HK-2 (cell line): ENCODE results near the gene EEFSEC.

Experiments
- DNase-seq: peaks from one replicate; pipeline ENCODE4 v3.0.0-alpha.2; 2018; ENCODE audit not compliant: unreplicated experiment

The EEFSEC gene

DNA sequence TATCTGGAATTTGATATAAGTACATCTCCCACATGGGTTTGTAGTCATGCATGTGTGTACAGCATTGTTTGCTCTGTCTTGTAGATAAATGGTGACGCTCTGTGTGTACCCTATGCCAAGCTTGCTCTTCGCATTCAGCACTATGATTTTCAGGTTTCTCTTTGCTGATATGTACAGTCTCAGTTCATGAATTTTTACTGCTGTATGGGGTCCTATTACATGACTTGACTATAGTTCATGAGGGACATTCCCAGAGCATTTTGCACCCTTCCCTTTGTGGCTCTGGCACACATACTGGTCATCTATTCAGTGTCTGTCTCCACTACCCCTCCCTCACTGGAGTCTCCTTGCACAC lies 132.7 kb downstream of the EEFSEC start:
- DNase-seq, result no peak

DNA sequence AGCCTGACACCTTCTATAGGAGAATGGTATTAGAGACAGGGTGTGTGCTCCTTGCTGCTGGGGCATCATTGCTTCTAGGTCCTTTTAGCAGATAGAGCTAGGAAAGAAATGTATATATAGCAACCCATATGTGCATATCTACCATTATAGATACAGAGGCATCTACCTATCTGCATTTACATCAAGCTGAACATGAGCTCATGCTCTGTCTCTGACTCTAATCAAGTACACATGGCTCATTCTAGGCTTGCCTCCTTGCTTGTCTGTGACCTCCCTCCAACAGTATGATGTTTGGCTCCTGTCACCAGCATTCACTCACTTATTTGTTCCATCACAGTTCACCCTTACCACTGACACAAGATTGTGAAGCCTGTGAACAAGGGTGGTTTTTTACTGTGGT lies 133.4 kb downstream of the EEFSEC start:
- no peak for DNase-seq

DNA sequence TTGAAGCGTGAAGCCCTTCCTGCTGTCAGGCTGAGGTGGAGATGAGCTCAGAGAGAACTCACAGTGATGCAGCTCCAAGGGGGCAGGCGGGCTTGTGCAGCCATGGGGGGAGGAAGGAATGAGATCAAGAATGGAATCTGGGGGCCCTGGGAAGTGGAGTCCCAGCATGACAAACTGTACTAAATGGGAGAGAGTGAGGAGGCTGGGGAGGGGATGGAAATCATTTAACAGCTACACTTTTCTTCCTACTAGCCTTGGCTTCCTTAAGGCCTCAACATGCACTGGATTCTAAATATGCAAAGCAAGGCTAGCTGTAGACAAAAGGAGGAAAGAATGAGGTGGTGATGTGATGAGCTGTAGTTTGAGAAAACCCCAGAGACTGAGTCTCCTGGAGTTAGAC lies 133.9 kb downstream of the EEFSEC start:
- DNase-seq, result no peak

DNA sequence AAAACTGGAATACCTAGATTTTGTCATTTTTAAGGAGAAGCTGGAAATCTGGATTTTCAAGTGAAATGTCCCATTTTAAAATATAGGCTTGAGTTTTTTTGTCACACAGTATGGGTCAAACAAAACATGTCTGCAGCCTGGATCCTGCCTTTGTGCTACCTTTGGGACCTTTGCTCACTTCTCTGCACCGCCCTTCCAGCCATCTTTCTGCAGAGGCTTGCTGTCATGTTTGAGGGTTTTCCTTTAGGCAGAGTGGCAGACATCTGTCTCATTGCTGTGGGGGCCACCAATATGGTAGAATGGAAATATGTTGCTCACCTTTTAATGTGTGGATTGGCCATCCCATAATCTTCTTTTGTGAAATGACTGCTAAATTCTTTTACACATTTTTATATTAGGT lies 136.3 kb downstream of the EEFSEC start:
- no peak for DNase-seq

DNA sequence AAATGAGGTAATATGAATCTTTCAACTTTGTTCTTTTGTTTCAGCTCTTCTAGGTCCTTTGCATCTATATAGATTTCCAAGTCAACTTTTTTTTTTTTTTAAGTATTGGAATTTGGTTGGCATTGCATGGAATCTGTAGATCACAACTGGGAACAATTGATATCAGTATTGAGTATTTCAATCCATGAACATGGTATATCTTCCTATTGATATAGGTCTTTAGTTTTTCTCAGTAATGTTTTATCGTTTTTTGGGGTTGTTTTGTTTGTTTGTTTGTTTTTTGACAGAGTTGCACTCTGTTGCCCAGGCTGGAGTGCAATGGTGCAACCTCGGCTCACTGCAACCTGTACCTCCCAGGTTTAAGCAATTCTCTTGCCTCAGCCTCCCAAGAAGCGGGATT lies 137.2 kb downstream of the EEFSEC start:
- DNase-seq, result no peak

DNA sequence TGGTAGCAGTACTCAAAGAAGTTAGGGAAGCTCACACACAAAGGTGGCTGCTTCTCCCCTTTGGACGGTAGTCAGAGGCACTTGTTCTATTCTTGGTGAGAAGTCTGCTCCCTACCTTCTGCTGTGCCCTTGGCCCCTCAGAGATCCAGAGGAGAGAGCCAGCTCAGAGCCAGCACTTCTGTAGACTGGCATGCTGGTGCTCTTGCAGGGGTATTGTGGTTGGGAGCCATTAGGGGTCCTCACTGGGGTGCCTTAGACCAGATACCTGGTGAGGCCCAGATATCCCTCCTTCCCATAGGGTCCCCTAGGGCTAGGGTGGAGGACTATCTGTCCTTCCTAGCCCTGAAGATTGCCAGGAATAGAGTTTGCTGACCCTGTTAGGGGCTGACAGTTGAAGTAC lies 140.6 kb downstream of the EEFSEC start:
- no peak for DNase-seq

DNA sequence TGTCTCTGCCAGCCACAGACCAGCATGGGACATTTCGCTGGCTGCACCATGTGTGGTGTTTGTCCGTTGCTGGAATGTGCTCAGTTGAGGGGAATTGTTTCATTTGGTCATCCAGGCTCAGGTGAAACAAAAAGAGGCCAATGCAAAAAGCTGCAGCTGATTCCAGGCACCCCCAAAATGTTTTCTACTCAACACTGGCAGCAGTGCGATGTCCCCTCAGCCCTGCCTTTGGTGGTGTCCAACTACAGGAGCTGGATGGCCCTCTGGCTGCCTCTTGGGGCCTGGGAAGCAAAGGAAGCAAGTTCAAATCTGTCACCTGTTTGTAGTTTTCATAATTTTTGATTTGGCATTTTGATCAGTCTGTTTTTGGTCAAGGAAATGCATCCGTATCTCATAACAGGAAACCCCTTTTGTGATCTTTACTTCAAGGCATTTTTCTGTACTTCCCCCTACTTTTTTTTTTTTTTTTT lies 141.8 kb downstream of the EEFSEC start:
- DNase-seq, result no peak

DNA sequence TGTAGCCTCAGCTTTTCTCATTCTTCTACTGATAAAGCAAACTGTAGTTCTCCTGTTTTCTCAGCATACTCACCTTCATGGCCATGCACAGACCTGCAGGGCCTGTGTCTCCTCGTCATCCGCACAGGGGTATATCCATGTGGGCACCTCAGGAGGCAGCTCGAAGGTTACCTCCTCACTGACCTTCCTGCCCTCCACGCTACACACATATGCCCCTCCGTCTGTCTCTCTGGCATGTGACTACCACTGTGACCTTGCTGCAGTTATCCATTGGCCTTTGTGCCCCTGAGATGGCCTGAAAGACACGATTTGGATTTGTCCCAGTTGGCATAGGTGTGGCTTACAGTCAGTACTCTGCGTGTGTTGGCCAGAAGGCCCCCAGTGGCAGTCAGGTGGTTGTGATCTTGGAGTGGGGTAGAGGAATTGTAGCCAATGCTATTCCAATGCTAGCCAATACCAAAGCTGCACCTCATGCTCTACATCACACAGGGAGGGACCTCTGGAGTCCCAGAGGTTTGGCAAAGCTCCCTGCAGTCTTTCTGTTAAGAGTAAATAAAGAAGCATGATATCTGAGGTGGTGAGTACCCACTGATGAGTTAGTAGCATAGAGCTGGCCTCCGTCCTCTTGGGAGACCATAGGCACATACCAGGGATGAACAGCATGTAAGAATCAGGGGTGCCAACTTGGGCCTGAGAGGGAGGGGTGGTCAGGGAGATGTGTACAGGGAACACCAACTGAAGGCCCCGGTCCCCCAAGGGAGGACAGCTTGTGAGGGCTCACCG lies 143.4 kb downstream of the EEFSEC start:
- DNase-seq, result no peak

DNA sequence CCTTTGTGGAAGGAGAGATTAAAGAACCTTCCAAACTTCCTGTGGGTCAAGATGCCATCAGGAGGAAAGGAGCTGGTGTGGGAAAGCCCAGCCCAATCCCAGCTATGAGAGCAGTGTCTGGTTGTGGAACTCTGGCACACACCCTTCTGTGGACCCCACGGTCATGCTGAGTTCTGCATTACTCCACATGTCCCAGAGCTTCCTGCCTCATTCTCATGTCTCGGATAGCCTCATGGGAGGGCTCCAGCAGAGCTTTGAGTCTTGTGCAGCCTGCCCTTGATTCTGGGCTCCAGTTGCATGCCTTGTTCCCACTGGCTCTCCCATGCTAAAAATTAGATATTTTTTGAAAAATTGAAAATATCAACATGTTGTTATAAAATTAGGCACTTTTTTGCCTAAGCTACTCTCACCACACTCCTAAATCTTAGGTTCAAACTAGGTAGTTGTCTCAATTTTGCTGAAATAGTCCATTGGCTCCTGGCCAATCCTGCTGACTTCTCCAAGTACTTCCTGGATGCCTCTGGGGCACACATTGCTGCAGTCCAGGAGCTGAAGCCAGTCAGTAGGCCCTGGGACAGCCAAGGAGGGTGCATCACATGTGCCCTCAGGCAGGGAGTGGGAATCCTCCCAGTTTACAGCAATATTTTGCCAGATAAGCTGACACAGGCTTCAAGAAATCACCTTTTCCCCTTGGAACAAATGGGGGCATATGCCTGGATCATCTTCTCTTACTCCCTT lies 144.3 kb downstream of the EEFSEC start:
- no peak for DNase-seq

DNA sequence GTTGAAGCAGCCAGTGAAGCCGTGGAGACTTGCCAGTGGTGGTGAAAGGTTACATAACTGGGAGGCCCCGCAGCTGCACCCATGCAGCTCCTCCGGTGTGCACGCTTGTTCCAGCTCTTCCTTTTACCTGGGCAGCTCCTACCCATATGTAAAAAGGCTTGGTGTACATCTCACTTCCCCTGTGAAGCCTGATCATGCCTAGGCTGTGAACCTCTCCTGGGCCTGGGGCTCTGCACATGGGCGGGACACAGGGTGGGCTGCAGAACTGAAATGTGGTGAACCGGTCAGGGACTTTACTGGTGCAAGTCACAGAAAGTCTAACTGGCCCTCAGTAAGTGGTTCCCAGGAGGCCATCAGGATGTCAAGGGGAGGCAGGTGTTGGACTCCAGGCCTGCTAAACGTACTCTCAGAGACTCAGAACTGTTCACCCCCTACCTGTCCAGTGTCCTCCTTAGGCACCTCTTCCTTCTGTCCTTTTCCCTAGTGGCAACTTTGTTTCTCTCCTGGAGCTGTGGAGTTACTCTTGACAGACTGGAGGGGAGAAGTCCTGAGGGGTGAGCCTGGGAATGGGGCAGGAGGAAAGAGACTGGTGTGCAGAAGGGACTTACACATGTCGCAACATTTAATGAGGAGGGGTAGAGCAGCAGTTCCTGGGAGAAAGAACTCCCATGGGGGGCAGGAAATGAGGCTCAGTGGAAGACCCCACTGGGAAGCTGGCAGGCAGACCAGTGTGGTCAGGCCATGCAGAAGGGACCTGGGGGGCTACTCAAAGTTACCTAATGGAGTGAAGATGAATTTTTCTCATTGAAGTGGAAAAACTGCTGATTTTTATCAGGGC lies 148.1 kb downstream of the EEFSEC start:
- no peak for DNase-seq

DNA sequence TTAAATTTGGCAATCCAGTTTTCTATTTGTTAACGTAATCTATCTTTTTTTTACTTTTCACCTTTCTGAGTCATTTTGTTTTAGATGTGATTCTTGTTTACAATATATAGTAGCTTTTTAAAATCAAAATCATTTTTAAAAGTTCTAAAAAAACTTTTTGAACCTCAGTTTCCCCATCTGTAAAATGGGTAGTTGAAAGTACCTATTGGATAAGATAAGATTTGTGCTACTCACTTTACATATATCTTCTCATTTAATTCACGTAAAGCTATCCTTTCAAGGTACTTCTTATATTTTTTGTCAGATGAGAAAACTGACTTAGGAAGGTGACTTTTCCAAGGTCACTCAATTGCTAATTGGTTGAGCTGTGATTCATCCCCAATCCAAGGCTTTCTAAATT lies 153.2 kb downstream of the EEFSEC start:
- DNase-seq, result no peak

DNA sequence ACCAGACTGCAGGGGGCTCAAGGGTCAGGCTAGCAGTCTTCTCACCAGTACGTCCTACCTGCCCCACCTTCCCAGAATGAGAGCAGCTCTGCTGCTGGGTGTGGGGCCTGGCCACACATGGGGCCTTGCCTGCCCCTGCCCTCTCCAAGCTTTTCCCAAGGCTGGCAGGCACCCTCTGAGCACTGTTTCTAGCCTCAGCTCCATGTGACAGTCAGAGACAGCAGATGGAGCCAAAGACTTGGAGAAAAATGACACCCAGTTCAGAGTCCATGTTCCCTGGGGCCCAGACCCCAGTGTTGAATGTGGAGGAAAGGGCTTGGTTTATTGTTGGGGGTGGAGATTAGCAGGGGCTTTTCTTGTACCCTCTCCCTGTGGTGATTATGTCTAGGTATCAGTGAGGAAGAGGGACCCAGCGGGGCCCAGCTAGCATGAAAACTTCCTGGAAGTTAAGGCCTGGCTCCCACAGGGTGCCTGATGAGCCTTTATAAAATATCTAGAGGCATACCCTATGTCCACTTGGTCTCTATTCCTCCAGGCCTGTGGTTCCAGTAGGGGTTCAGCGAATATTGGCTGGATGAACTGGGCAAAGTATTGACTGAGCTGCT lies 153.8 kb downstream of the EEFSEC start:
- no peak for DNase-seq

DNA sequence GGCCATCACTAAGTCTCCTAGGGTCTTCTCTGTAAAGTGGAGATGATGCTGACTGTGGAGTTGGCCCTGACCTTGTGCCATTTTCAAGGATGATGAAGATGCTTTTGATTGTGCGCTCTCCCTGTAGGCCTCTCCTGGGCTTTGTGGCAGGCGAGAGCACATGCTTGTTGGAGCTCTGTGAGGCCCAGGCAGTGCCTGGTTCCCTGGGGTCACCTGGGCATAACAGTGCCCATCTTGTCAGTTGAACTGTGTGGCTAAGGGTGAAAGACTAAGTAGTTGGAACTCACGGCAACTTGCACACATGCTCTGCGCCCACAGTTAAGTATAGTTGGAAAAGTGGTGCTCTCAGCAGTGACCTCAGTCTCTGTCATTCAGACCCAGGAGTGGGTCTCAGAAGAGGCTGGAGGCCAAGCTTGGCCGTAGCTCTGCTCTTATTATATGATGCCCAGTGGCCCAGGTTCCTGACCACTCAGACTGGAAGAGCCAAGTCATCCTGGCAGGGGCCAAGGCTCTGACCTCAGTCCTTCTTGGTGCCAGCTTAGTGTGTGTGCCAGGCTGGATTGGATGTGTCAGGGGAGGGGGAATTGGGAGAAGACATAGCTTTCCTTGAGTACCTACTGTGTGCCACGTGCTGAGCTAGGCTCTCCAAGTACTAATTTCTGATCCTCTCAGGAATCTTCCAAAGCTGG lies 154.6 kb downstream of the EEFSEC start:
- no peak for DNase-seq

DNA sequence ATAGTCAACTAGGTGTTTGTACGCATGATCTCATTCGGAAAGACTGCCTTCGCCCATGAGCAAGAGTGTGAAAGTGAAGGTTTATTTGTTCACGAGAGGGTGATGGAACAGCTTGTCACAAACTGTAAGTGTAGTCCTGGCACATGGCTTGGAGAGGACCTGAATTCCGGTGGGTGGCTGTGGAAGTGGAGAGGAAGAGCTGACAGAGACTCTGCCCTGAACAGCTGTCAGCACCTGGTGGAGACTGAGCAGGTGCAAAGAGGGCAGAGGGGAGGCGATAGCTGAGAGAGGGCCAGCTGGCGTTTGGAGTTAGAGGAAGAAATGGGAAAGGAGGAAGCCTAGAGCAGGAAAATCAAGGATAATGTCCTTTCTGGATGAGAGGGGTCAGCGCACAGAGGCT lies 155.7 kb downstream of the EEFSEC start:
- DNase-seq, result no peak

DNA sequence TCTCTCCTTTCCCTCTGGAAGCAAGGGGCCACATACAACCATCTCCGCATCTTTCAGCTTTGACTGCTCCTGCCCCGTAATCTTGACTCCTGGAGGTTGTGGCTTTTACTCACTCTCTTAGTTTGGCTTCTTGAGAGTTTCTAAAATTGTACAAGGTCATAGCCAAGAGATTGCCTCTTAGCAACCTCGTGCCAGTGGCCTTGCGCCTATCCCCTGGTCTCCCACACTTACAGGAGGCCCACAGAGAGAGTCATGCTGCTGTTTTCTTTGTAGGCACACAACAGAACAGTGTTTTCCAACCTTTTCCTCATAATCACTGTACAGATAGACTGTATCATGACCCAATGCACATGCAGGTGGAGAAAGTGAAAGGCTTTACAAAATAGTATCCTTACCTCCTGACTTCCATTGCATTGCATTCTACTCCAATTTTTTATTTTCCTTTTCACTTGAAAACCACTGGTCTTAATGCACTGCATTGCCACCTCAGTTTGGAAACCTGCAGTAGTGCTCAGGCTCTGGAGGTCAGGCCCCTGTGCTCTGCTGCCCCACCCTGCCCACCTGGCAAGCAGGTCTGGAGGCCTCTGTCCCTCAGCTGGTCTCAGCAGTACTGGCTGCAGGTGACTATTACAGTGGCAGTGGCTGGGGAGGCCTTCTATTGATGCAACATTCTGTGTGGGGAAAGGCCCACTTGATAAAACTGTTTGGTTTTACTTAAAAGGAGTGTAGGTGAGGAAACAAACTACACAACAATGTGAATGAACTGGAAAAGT lies 157.2 kb downstream of the EEFSEC start:
- DNase-seq, result no peak

DNA sequence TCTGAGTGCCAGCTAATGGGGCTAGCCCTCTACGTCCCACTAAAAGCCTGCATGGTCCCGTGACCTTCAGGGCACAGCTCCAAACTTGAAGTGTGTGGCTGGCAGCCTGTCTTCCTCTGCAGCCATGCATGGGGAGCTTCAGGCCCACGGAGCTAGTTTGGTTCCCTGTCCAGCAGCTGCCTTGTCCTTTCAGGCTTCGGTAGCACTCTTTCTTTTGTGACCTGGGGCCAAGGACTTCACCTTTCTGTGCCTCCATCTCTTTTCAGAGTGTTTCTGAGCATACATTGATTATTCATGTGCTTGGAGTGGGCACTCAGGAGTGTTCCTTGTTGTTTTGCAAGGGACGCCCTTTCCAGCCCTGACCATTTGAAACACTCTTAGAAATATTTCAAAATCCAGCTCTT lies 158.2 kb downstream of the EEFSEC start:
- no peak for DNase-seq

DNA sequence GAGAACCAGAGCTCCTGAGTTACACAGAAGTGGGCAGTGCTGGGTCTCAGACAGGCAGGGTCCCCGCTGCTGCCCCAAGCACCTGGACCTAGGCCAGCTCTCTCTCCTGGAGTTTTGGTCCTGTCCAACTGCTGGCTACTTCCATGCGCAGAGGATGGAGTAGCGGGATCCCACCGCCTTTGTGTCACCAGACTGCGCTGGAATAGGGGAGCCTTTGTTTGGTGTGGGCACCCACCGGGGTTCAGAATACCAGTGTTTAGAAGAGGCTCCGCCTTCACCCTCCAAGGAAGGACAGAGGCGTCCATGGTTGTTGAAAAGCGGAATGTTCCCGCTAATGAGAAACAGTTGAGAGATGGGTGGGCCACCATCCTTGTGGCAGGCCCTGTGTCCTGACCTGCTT lies 159.0 kb downstream of the EEFSEC start:
- no peak for DNase-seq

DNA sequence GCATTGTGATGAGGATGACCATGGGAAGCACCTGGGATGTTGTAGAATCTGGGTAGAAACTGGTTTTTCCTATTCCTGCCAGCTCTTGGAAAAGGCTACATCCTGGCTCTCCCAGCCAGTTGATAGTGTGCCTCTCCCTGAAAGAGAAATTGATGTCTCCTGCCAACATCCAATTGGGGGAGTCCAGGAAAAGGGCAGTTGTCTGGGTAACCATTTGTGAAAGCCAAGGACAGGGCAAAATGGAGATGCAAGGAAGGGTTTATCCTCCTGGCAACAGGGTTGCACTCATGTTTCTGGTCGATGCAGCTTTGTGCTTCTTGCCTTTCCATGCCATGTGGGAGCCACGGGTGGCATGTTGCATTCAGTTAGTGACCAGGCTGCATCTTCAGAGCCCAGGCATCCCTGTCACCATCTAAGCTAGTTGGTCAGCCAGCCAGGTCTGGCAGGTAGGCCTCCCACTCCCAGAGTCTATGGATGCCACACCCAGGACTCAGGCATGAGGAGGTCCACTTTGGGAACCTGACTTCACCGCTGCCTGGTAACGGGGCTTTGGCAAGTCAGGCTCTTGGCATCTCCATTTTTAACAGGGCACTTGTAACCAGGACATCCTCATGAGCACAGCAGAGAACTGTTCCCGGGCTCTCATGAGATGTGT lies 159.9 kb downstream of the EEFSEC start:
- DNase-seq, result no peak

DNA sequence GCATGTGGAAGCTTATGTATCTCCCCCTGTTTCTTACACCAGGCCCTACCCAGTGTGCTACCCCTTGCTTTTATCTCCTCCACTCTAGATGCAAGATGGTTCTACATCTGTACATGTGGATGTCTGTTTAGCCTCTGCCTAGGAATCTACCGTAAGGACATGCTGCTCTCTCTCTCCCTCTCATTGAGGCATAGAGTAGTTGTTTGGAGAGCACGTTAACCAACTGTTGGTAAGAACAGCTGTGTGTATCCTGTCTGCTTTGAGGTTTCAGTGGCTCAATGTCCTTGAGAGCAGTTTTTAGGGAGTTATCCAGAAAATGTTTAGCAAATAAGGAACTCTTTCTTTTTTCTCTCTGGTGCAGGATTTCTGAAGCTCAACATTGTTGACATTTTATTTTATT lies 160.7 kb downstream of the EEFSEC start:
- DNase-seq, result no peak

DNA sequence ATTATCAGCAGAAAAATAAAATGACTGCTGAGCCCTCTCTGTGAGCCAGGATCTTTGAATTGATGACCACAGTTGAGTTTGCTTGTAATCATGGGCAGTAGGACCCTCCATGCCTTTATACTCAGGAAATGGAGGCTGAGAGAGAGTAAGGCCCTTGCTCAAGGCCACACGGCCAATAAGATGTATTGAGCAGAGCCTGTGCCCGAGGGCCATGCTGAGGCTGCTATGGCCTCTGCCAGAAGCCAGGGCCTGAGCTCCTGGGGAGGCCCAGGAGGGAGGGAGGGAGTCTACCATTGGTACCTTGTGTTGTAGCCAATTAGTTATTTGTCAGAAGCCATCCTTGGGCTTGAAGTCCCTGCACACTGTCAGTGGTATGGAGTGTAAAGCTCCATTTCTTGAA lies 162.0 kb downstream of the EEFSEC start:
- no peak for DNase-seq
